ENCODE results near the gene FTCD.

Gene FTCD

DNA sequence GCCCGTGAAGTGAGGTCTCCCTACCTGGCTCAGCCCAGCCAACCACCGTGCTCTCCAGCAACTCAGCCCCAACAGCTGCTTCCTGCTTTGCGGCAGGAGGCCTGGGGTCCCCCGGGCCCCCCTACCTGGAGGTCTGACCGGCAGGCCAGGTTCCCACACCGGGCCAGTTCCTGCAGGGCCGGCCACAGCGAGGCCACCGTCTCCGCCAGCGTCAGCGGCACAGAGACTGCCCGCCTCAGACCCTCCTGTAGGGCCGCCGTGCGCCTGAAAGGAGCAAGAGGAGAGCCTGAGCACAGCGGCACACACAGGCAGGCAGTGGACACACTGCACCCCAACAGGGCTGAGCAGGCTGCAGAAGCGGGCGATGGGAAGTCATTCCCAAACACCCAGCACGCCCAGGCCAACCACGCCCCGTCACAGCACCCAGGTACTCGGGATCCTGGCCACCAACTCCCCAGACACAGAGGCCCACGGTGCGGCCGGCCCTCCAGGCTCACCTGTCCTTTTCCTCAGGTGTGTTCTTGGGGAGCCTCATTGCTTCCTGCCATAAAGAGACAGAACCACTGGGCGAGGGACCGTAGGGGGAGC is 16.9 kb downstream of the FTCD start:
- DNase-seq, result no peak

DNA sequence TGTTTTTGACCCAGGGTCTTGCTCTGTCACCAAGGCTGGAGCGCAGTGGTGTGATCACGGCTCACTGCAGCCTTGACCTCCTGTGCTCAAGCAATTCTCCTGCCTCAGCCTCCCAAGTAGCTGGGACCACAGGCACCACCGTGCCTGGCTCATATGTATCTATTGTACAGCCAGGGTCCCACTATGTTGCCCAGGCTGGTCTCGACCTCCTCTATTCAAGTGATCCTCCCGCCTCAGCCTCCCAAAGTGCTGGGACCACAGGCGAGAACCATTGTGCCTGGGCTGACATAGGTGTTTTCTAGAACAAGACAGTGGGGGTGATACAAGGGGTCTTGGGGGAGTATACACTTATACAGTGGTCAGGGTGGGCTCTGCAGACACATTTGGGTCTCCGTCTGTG is 17.5 kb downstream of the FTCD start:
- no peak for DNase-seq

DNA sequence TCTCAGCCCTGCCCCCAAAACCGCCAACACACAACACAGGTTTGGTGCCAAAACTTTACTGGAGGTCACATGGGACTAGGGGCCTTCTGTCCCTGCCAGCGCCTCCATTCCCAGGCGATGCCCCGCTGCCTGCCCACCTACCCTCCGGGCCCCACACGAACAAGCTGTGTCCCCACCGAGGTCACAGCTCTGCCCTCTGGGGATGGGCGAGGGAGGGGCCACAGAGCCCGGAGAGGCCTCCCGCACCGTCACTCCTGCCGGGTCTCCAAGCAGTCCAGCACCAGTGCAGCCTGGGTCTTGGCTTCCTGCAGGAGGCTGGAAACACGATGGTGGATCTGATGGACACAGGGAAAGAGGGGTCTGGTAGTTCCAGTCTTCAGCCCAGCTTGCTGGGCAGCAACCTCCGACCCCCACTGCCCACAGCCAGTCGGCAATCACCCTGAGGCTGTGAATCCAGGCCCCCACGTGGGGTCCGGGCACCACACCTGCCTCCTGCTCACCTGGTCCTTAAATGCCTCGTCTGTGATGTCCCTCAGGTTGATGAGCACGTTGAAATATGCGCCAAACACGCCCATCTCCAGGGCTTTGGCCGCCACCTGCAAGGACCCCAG is 18.5 kb downstream of the FTCD start:
- DNase-seq, result no peak

DNA sequence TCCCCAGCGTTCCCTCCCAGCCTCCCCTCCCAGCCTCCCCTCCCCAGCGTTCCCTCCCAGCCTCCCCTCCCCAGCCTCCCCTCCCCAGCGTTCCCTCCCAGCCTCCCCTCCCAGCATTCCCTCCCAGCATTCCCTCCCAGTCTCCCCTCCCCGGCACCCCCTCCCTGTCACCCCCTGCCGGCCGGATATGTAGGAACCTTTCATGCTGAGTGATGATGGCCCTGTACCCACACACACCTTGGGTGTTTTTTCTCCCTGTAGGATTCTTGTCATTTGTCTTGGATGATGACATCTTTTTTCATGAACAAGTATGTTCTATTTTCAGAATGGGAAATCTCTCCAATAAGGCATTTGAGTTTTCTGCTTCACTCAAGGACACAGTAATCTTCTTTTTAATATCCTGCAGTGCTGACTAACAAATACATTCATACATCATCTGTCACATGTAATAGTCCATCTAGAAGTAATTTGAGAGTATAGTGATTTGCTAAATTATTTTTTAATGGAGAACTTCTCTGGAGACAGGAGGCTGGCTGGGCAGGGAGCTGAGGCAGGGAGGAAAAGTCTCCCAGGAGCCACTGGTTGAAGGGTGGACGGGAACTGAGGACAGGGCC is 19.5 kb downstream of the FTCD start:
- DNase-seq, result no peak

DNA sequence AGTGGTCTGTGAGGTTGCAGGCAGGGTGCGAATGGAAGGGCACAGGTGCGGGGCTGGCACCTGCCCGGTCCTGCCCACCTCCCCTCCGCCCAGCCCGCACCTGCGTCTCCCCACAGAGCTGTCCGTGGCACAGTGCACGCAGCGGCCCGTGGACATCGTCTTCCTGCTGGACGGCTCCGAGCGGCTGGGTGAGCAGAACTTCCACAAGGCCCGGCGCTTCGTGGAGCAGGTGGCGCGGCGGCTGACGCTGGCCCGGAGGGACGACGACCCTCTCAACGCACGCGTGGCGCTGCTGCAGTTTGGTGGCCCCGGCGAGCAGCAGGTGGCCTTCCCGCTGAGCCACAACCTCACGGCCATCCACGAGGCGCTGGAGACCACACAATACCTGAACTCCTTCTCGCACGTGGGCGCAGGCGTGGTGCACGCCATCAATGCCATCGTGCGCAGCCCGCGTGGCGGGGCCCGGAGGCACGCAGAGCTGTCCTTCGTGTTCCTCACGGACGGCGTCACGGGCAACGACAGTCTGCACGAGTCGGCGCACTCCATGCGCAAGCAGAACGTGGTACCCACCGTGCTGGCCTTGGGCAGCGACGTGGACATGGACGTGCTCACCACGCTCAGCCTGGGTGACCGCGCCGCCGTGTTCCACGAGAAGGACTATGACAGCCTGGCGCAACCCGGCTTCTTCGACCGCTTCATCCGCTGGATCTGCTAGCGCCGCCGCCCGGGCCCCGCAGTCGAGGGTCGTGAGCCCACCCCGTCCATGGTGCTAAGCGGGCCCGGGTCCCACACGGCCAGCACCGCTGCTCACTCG is 23.3 kb downstream of the FTCD start:
- no peak for DNase-seq

DNA sequence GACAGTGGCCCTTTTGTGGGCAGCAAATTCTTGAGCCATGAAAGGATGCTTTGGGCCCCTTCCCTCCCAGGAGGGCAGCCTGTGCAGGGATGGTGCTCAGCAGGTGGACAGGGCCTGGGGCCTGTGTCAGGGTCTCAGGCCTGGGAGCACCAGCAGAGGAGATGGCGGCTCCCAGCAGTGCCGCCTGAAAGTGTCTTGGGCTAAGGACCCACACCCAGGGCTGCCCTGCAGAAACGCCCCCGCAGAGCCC is 23.9 kb downstream of the FTCD start:
- DNase-seq, result no peak

DNA sequence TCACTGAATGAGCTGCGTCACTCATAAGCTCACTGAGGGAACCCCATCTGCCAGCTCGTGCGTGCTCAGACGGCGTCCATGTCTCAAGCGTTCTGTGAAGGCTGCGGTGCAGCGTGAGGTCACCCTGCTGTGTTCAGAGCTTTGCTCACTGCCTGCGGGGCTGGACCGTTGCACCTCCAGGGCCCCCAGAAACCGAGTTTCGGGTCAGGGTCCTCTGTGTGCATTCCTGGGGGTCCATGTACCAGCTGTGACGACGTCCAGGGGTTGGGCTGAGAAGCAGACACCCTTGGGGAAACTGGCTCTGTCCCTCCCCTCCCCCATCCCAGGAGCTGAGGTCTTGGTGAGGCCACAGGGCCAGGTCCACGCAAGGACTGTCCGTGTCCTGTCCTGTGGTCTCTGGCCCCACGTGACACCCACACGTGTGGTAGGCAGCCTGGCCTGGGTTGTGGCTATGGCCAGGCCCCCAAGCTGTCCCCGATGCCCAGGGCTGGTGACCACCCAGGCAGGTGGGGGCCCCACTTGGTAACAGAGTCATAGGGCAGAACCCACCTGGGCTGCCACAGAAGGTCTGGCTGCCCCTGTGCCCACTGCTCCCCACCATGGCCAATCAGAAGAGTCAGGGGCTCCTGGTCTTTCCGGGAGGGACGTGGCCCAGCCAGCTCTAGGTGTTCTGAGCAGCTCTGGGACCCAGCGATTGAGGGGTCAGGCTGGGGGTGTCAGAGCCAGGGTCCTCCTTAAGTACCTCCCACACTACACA is 24.4 kb downstream of the FTCD start:
- DNase-seq, result no peak

DNA sequence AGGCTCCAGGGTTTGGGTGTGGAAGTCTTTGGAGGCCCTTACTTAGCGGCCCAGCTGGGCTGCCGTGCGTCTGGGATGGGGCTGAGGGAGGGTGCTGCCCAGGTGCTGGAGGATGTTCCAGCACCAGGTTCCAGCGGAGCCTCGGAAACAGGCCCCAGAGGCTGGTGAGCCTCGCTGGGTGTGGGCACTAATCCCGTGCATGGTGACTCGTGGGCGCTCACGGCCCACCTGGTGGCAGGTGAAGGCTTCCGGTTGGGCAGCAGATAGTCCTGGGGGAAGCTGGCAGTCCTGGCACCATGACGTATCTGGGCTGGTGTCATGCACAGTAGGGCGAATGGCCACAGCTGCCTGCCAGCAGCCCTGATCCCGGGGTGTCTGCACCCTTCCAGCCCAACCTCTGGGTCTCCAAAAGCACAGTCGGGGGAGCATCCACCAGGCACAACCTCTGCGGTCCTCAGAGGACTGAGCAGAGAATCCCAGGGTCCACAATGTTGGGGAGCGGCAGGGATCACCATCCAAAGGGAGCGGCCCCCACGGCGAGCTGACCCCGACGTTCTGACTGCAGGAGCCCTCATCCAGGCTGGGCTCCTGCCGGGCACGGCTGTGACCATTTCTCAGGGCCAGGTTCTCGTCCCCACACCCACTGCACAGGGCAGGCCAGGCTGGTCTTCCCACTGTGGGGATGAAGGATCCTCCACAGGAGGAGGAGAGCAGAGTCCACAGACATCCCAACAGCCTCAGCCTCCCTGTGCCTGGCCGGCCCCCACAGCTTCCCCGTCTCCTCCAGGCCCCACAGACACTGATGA is 25.3 kb downstream of the FTCD start:
- DNase-seq, result no peak

DNA sequence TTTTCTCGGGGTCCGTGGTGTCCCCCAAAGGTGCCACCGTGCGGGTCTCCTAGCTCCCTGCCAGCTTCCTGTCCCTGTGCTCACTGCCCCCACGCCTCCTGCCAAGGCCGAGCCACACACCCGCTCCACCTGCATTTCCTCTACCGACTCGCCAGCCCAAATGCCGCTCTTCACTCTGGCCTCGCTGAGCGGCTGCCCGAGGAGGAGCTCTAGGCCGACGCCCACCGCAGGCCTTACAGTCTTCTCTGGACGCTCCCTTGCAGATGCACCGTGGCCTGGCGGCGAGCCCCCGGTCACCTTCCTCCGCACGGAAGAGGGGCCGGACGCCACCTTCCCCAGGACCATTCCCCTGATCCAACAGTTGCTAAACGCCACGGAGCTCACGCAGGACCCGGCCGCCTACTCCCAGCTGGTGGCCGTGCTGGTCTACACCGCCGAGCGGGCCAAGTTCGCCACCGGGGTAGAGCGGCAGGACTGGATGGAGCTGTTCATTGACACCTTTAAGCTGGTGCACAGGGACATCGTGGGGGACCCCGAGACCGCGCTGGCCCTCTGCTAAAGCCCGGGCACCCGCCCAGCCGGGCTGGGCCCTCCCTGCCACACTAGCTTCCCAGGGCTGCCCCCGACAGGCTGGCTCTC is 26.3 kb downstream of the FTCD start:
- no peak for DNase-seq

DNA sequence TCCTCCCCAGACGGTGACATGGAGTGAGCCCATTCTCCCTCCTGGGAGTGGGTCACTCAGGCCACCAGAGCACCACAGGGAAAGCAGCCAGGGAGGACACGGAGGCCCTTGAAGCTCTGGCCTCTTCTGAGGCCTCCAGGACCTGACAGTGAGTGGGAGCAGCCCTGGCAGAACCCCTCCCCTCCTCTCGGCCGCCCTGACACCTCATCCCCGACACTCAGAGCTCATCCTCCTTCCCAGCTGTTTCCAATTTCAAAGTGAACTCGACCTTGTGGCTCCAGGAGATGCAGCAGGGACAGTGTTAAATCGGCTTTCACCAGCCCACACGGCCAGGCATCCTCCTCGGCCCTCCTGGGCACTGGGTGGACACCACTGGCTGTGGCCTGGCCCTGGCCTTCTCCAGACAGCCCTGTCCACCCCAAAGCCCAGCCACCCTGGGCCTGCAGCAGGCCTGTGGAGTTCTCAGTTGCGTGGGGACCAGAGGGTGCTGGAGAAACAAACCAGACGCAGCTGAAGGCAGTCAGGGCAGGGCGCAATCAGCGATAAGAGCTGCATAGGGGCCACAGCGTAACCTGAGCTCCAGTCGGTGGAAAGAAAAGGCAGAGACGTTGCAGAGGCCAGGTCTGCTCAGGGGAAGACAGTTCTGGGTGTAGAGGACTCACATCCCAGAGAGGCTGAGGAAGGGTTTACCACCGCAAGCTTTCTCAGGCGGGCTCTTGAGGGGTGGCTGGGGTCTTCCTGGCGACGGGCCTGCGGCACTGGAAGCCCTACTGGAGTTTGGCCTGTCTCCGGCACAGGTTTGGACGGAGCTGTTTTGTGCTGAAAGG is 27.1 kb downstream of the FTCD start:
- peak; percentile 49 for DNase-seq

DNA sequence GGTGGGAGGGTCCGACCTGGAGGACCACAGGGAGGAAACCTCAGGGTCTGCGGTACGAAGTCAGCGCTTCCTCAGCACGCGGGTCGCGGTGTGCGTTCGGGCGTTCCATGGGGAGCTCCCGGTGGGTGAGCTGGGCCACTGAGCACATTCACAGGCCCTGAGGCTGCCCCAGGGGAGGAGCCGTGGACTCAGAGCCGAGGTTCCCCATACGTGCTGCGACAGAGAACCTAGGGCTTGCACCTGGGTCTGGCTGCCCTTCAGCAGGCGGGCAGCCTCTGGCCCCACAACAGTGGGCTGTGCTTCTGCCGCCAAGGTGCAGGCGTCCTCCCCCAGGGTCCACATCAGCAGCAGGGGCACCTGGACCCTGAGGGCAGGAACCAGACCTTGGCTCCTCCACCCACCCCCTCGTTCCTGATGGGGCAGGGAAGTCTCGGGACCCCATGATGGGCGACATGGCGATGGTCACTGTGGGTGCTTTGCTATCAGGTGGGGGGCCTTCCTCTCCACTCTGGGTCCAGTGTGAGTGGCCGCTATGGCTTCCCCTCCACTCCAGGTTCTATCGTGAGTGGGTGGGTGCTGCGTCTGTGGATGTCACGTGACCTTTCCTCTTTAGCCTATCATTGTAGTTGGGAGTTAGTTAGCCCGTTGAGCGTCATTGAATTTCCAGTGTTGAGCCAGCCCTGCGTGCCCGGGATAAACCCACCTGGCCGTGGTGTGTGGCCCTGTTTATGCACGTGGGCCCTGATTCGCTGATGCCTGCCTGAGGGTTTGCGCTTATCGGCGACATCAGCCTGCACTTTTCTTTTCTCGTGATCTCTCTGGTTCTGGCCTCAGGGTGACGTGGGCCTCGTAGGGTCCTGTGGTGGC is 27.9 kb downstream of the FTCD start:
- DNase-seq, result no peak

DNA sequence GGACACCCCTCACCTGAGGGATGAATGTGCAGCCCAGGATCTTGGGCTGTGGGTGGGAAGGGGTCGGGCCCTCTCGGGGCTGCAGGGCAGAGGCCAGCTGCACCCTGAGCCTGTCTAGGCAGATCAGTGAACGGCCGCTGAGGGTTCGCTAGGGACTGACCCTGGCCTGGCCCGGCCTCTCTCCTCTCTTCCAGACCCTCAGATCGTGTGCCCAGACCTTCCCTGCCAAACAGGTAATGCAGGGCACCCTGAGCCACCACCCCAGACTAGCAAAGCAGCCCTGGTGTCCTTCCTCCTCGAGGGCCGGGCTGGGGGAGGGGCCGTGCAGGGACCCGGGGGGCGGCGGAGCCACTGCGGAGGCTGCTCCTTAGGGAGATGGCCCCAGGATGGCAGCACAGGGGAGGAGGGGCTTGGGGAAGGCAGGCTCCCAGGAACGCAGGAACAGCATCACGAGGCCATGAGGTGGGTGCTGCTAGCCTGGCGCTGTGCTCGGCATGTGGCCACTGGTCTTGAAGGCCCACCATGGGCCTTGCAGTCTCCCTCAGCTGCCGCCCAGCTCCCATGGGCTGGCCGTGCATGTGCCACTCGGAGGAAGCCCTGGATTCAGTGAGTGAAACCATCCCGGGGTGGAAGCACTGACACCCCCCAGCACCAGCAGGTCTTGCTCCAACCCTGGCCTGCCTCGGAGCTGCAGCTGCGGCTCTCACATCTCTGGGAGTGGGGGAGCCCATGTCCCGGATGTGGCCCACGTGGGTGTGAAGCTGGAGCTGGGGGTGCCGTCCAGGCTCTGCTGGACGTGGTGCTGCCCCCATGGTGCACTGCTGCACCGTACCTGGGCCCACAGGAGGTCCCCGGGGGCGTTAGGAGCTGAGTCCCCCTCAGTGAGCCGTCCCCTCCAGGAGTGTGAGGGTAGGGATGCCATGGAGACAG is 28.8 kb downstream of the FTCD start:
- DNase-seq, result no peak

DNA sequence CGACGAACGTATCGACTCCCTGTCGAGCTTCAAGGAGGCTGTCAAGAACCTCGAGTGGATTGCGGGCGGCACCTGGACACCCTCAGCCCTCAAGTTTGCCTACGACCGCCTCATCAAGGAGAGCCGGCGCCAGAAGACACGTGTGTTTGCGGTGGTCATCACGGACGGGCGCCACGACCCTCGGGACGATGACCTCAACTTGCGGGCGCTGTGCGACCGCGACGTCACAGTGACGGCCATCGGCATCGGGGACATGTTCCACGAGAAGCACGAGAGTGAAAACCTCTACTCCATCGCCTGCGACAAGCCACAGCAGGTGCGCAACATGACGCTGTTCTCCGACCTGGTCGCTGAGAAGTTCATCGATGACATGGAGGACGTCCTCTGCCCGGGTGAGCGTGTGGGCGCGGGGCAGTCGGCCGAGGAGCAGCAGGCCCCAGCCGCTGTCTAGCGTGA is 29.5 kb downstream of the FTCD start:
- no peak for DNase-seq

DNA sequence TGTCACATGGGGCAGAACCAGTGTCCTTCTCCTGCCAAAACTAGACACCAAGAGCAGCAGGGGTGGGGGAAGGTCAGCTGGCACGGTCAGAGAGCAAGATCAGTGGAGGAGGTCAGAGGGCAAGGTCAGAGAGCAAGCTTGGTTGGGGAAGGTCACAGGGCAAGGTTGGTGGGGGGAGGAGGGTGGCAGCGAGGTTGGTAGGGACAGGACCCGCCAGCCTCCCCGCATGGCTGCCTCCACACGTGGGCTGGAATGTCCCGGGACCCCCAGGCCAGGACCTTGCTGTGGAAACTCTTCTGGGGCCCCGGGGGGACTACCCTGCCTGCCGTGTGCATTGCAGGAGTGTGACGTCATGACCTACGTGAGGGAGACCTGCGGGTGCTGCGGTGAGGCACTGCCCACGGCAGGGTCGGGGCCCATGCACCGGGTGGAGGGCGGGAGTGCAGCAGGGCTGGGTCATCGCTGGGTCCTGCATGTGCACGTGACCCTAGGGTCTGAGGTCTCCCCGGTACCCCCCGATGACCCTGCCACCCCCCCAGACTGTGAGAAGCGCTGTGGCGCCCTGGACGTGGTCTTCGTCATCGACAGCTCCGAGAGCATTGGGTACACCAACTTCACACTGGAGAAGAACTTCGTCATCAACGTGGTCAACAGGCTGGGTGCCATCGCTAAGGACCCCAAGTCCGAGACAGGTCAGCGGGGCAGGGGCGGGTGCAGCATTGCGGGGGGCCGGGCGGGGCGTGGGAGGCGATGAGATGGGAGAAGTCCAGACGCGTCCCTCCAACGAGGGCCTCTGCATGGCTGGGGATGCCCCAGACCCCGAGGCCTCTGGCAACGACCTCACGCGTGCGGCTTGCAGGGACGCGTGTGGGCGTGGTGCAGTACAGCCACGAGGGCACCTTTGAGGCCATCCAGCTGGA is 30.2 kb downstream of the FTCD start:
- DNase-seq, result no peak

DNA sequence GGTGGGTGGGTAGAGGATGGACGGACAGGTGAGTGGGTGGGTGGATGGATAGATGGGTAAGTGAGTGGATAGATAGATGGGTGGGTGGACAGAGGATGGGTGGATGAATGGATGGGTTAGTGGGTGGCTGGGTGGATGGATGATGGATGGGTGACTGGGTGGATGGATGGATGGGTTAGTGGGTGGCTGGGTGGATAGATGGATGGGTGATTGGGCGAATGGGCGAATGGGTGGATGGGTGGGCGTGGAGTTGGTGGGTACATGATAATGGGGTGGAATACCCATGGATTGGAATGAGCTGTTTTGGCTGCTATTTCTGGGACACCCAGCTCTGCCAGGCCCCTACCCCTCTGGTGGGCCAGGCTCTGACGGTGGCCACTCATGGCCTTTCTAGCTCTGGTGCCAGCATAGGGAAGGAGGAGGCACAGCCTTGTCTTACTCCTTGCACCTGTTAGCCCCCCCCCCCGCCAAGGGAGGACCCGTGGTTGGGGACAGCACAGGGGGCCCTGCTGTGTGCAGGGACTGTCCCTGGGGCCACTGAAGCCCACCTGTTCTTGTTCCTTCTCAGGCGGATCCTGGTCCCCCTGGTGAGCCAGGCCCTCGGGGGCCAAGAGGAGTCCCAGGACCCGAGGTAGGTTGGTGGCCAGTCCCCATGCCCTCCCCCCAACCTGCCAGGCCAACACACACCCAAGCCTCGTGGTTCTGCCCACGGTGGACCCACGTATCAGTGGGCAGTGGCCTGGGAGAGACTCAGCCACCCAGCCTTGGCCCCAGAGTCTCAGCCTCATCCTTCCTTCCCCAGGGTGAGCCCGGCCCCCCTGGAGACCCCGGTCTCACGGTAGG is 31.1 kb downstream of the FTCD start:
- no peak for DNase-seq

Measured in right kidney (tissue), 1 donor.